ENCODE data around the gene KIRREL3. TPM values are rescaled to one million over a fixed set of nuclear protein-coding genes. Genes with fewer than 3 reads are reported as not detected.

KIRREL3 gene
- total and polyA plus RNA-seq, 2 of the 8 experiments (the other 6 are each of a cell fraction or from before 2014, with no cell fraction given): 0.29 to 0.32 TPM

DNA sequence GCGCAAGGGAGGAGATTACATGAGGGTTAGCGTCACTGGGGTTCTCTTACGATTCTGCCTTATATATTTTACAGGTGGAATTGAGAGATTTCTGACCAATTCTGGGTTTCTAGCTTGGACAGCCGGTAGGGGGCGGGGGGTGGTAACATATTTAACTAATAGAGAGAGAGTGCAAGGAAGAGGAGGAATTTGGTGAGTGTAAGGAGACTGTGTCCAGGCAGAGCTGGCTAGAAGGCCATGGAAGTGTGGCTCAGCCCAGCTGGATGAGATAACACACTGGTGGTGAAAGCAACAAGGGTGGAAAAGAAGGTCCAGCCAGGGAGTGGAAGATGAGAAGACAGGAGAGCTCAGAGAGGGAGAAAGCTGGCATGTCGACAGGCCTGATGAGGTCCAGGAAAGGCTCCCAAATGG, 588.6 kb downstream of the KIRREL3 start:
- no peak overlapping the region for H3K9ac ChIP-seq (replicated peaks in 1 of 4; ENCODE audit: extremely low read depth in 1 of 4, low read depth in 3 of 4, low read length in 3 of 4)
- peaks cover 0 to 5% (median 0%) of the 10 kb centered on the region in 4 experiments; a peak in 3 of 7 replicates for H3K27me3 ChIP-seq (replicated peaks in 1 of 4; ENCODE audit: control insufficient read depth in 3 of 4, extremely low read depth in 1 of 4, insufficient read depth in 3 of 4, low read length in 3 of 4)
- H3K4ac ChIP-seq (replicated peaks; ENCODE audit: insufficient read length, low read depth, low read length): no peak overlapping the region
- no peak overlapping the region for H2AK5ac ChIP-seq (ENCODE audit: low read depth, low read length)
- H3K56ac ChIP-seq (replicated peaks; ENCODE audit: insufficient read length, low read depth, low read length): no peak overlapping the region
- no peak overlapping the region for H2BK120ac ChIP-seq (replicated peaks; ENCODE audit: low read depth, low read length)
- no peak overlapping the region for H3K4me3 ChIP-seq (ENCODE audit: extremely low read depth in 1 of 4, insufficient read depth in 2 of 4, low read depth in 3 of 4, low read length in 4 of 4)
- POLR2A ChIA-PET (ENCODE audit: partially characterized antibody): interaction anchor here (1.0 kb wide), 1 partner anchor 13 kb away, joined by 4 read pairs; no protein-coding TSS in a partner anchor
- no peaks in the 10 kb centered on the region; a peak in 1 of 7 replicates for H3K4me1 ChIP-seq (replicated peaks in 1 of 4; ENCODE audit: control insufficient read depth in 3 of 4, insufficient read depth in 4 of 4, low read length in 3 of 4)
- H3K27ac ChIP-seq (ENCODE audit: low read depth, low read length): no peak overlapping the region
- no peaks in the 10 kb centered on the region for H3K79me2 ChIP-seq (ENCODE audit: control insufficient read depth in 1 of 2, insufficient read depth in 2 of 2, low read length in 2 of 2)
- no peak overlapping the region for H4K91ac ChIP-seq (replicated peaks; ENCODE audit: insufficient read length, low read length)
- TF ChIP-seq, protein P1, sequence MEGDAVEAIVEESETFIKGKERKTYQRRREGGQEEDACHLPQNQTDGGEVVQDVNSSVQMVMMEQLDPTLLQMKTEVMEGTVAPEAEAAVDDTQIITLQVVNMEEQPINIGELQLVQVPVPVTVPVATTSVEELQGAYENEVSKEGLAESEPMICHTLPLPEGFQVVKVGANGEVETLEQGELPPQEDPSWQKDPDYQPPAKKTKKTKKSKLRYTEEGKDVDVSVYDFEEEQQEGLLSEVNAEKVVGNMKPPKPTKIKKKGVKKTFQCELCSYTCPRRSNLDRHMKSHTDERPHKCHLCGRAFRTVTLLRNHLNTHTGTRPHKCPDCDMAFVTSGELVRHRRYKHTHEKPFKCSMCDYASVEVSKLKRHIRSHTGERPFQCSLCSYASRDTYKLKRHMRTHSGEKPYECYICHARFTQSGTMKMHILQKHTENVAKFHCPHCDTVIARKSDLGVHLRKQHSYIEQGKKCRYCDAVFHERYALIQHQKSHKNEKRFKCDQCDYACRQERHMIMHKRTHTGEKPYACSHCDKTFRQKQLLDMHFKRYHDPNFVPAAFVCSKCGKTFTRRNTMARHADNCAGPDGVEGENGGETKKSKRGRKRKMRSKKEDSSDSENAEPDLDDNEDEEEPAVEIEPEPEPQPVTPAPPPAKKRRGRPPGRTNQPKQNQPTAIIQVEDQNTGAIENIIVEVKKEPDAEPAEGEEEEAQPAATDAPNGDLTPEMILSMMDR (IDR thresholded peaks at IDR 0.05; ENCODE audit: control extremely low read depth in 1 of 3, insufficient read depth in 1 of 3, low read depth in 1 of 3, low read length in 3 of 3): peak in 1 of 3 experiments; percentile 15; a peak in 1 of 4 replicates
- TF ChIP-seq TEAD4 (IDR thresholded peaks at IDR 0.05; ENCODE audit: low read depth, low read length) (no peak), RAD21 (IDR thresholded peaks at IDR 0.05 in 1 of 2, conservative IDR thresholded peaks at IDR 0.05 in 1 of 2; ENCODE audit: low read depth in 2 of 2, low read length in 2 of 2) (peak; percentile 3 to 28; a peak in 1 of 4 replicates)
- H4K5ac ChIP-seq (ENCODE audit: insufficient read length, low read depth, low read length): no peak overlapping the region
- no peak overlapping the region for H3K23ac ChIP-seq (ENCODE audit: insufficient read length)
- 81% methylated on average over 6 of the region's 6 CpGs; no CpG with 5 or more reads in 1 of the 2 experiments for WGBS, 2 experiments (ENCODE audit: extremely low coverage in 1 of 2, insufficient coverage in 1 of 2, insufficient read length in 1 of 2, insufficient replicate concordance in 2 of 2, low coverage in 1 of 2, low lambda C conversion rate in 2 of 2, missing lambda C conversion rate in 1 of 2)
- DNase-seq (ENCODE audit: low read depth in 1 of 2, low spot score in 2 of 2) (no peak), FAIRE-seq (no peak)
- no peak overlapping the region for H2BK5ac ChIP-seq (ENCODE audit: low read depth, low read length)
- CTCF ChIA-PET (ENCODE audit: partially characterized antibody): interaction anchor here (0.7 to 3.4 kb wide), 15 partner anchors 9 to 490 kb away, joined by 3 to 20 read pairs (median 4); no protein-coding TSS in a partner anchor
- no peak overlapping the region for H2AFZ ChIP-seq (ENCODE audit: low read length)
- H3K4me2 ChIP-seq (ENCODE audit: insufficient read depth in 1 of 2, low read depth in 2 of 2, low read length in 2 of 2): no peak overlapping the region
- H3K36me3 ChIP-seq (ENCODE audit: control insufficient read depth in 2 of 4, insufficient read depth in 4 of 4, low read length in 3 of 4): peaks cover 0 to 7% (median 1%) of the 10 kb centered on the region in 4 experiments; a peak in 2 of 8 replicates
- H3K14ac ChIP-seq (ENCODE audit: insufficient read length): no peak overlapping the region
- no peak overlapping the region for H2BK20ac ChIP-seq (ENCODE audit: low read length)
- H3K18ac ChIP-seq (ENCODE audit: extremely low read depth, low read length): no peak overlapping the region
- H2BK15ac ChIP-seq (ENCODE audit: low read length): no peak overlapping the region
- H4K20me1 ChIP-seq (replicated peaks in 1 of 2; ENCODE audit: control insufficient read depth in 1 of 2, insufficient read depth in 2 of 2, low read length in 2 of 2): no peaks in the 10 kb centered on the region
- H3K9me3 ChIP-seq (ENCODE audit: insufficient read depth in 2 of 2, low read depth in 1 of 2, low read length in 1 of 2): no peaks in the 10 kb centered on the region
- no peak overlapping the region for H4K8ac ChIP-seq (ENCODE audit: extremely low read depth, insufficient read depth, low read length)
- H3K23me2 ChIP-seq (ENCODE audit: low read depth, low read length): no peaks in the 10 kb centered on the region; the same call in 1 of the 2 replicates
- no peak overlapping the region for H2BK12ac ChIP-seq (ENCODE audit: low read depth, low read length)
- no peaks in the 10 kb centered on the region for H3K79me1 ChIP-seq (ENCODE audit: low read depth, low read length)

Data from H1 (cell line).